GM19025 (cell line): ENCODE data around the gene GEMIN7.
A peak's percentile ranks its signal among the peaks of the same experiment; 100 is the strongest.
"Not testable (repeated sequence)": the region's sequence is repeated elsewhere in the genome, so short reads cannot be mapped to it uniquely, and the experiment has no call there.

Experiments
- ATAC-seq: cut with Tn5 transposase; IDR thresholded peaks from one replicate; pipeline ENCODE4 v1.9.1; 2021; ENCODE audit warnings: mild to moderate bottlenecking, low read depth, moderate library complexity; ENCODE audit not compliant: unreplicated experiment

GEMIN7 gene

GRCh38 chr19:45102481-45102880 lies 23.4 kb downstream of the GEMIN7 start:
- no peak for ATAC-seq

GRCh38 chr19:45103156-45103507 lies 24.1 kb downstream of the GEMIN7 start:
- no peak for ATAC-seq

- no peak for ATAC-seq
Measured at GRCh38 chr19:45103508-45104319, 24.7 kb downstream of the GEMIN7 start.

- no peak for ATAC-seq
Measured at GRCh38 chr19:45104658-45105349, 25.7 kb downstream of the GEMIN7 start.

- ATAC-seq: not testable (repeated sequence)
Measured at GRCh38 chr19:45106363-45106762, 27.3 kb downstream of the GEMIN7 start.

- no peak for ATAC-seq
Measured at GRCh38 chr19:45107621-45108150, 28.6 kb downstream of the GEMIN7 start.

- no peak for ATAC-seq
Measured at GRCh38 chr19:45110851-45111266, 31.8 kb downstream of the GEMIN7 start.

- ATAC-seq: no peak
Measured at GRCh38 chr19:45112111-45112827, 33.2 kb downstream of the GEMIN7 start.

GRCh38 chr19:45113628-45114027 lies 34.6 kb downstream of the GEMIN7 start:
- ATAC-seq: no peak

GRCh38 chr19:45114116-45114515 lies 35.1 kb downstream of the GEMIN7 start:
- ATAC-seq: no peak

GRCh38 chr19:45115809-45116615 lies 37.0 kb downstream of the GEMIN7 start:
- no peak for ATAC-seq

- no peak for ATAC-seq
Measured at GRCh38 chr19:45117167-45117594, 38.1 kb downstream of the GEMIN7 start.

- ATAC-seq: no peak
Measured at GRCh38 chr19:45117671-45118070, 38.6 kb downstream of the GEMIN7 start.

- ATAC-seq: no peak
Measured at GRCh38 chr19:45118106-45118505, 39.0 kb downstream of the GEMIN7 start.

GRCh38 chr19:45118591-45119355 lies 39.7 kb downstream of the GEMIN7 start:
- peak; percentile 56 for ATAC-seq

GRCh38 chr19:45119582-45119981 lies 40.5 kb downstream of the GEMIN7 start:
- no peak for ATAC-seq

- ATAC-seq: no peak
Measured at GRCh38 chr19:45121827-45122345, 42.8 kb downstream of the GEMIN7 start.

GRCh38 chr19:45122832-45123231 lies 43.8 kb downstream of the GEMIN7 start:
- no peak for ATAC-seq

GRCh38 chr19:45123440-45123850 lies 44.4 kb downstream of the GEMIN7 start:
- ATAC-seq: no peak
